Upper lobe of left lung (tissue), 6 donors: Measurements from ENCODE around the gene FLYWCH1. TPM values are rescaled to one million over a fixed set of nuclear protein-coding genes. Genes with fewer than 3 reads are reported as not detected.

ENCODE experiments used
- ATAC-seq, 2 donors: fragments of 200-7000 bp; cut with Tn5 transposase; one replicate each; pipeline ENCODE4 v1.9.1; 2022; ENCODE audit warnings: mild to moderate bottlenecking in 2 of 2, moderate library complexity in 2 of 2; ENCODE audit not compliant: low FRiP score in 2 of 2
- DNase-seq, 2 donors: peaks; one replicate each; pipeline ENCODE4 v3.0.0-alpha.2; 2019 to 2020
- H3K27ac ChIP-seq, 4 donors: fragments of 200-600 bp; sonication (generic); one replicate each; pipeline ENCODE4 v1.5.1; 2016 to 2019
- H3K27me3 ChIP-seq, 4 donors: fragments of 200-600 bp; sonication (generic); one replicate each; pipeline ENCODE4 v1.5.1; 2017 to 2019
- H3K36me3 ChIP-seq, 4 donors: fragments of 200-600 bp; sonication (generic); one replicate each; pipeline ENCODE4 v1.5.1; 2016 to 2019
- H3K4me1 ChIP-seq, 4 donors: fragments of 200-600 bp; sonication (generic); one replicate each; pipeline ENCODE4 v1.5.1; 2018 to 2019
- H3K4me3 ChIP-seq, 4 donors: fragments of 200-600 bp; sonication (generic); one replicate each; pipeline ENCODE4 v1.5.1; 2017 to 2019; ENCODE audit warnings: mild to moderate bottlenecking in 2 of 4, moderate library complexity in 1 of 4
- H3K9me3 ChIP-seq, 4 donors: fragments of 200-600 bp; sonication (generic); one replicate each; pipeline ENCODE4 v1.5.1; 2018 to 2019
- CTCF ChIP-seq, 6 experiments: fragments of 450-650 bp in 4 of 6; fragments of 200-600 bp in 2 of 6; sonication (generic) in 2 of 6; IDR thresholded peaks; one replicate each; pipeline ENCODE4 v1.5.1; 2016 to 2019; ENCODE audit warnings: antibody characterized with exemption in 6 of 6
- EP300 ChIP-seq, 4 donors: sonication (generic); formaldehyde crosslinking; IDR thresholded peaks; one replicate each; pipeline ENCODE4 v1.5.1; 2017; ENCODE audit warnings: antibody characterized with exemption in 4 of 4, control low read depth in 2 of 4
- POLR2A ChIP-seq, 4 donors: fragments of 450-650 bp; IDR thresholded peaks; one replicate each; pipeline ENCODE4 v1.5.1; 2016 to 2017; ENCODE audit warnings: antibody characterized with exemption in 4 of 4, mild to moderate bottlenecking in 2 of 4
- POLR2AphosphoS5 ChIP-seq, 2 donors: sonication (generic); formaldehyde crosslinking; IDR thresholded peaks; one replicate each; pipeline ENCODE4 v1.5.1; 2017; ENCODE audit warnings: antibody characterized with exemption in 2 of 2
- WGBS, 2 donors: methylation state at CpG; one replicate each; pipeline ENCODE4 v1.1.5; 2017 to 2018; 5-methylcytosine and 5-hydroxymethylcytosine counted together
- total RNA-seq, 6 donors: library from RNA; depleted of rRNA in 4 of 6; stranded (reverse); fragments of >200 nt in 4 of 6; gene quantifications; one replicate each; pipeline versions ENCODE4 v1.1.0 to v1.2.1, GENCODE V29; 2016 to 2021
- donor health status: DM: no; HTN: no; CAD: no; lungs with moderate emphysema.
- donor health status: DM: no; HTN: yes; CAD: no; lungs with severe emphysema.

Gene FLYWCH1
- total RNA-seq, 6 donors from 2014 or later: 19.3 to 162 (median 43.4) TPM

DNA sequence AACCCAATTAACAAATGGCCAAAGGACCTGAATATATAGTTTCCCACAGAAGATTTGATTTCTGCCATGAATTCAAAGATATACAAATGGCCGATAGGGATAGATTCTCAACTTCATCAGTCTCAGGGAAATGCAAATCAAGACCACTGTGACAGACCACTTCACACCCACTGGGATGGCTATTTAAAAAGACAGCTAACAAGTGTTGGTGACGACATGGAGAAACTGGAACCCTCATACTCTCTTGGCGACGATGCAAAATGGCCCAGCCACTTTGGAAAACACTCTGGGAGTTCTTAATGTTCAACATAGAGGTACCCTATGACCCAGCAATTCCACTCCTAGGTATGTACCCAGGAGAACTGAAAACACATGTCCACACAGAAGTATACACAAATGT lies 34.9 kb downstream of the FLYWCH1 start:
- TF ChIP-seq EP300 (IDR thresholded peaks at IDR 0.05): no peak
- no peak for TF ChIP-seq CTCF (IDR thresholded peaks at IDR 0.05)
- no peak for TF ChIP-seq POLR2AphosphoS5 (IDR thresholded peaks at IDR 0.05)
- TF ChIP-seq POLR2A (IDR thresholded peaks at IDR 0.05): no peak
- WGBS, 2 donors: 94 to 97% methylated on average over 4 of the region's 4 CpGs
- Histone ChIP-seq H3K27ac (no peak overlapping the region), H3K4me1 (no peaks in the 10 kb centered on the region), H3K27me3 (no peaks in the 10 kb centered on the region), H3K9me3 (no peaks in the 10 kb centered on the region), H3K4me3 (no peak overlapping the region), H3K36me3 (peaks cover 0 to 47% (median 16%) of the 10 kb centered on the region in 4 donors)
- ATAC-seq (no peak), DNase-seq (no peak)

DNA sequence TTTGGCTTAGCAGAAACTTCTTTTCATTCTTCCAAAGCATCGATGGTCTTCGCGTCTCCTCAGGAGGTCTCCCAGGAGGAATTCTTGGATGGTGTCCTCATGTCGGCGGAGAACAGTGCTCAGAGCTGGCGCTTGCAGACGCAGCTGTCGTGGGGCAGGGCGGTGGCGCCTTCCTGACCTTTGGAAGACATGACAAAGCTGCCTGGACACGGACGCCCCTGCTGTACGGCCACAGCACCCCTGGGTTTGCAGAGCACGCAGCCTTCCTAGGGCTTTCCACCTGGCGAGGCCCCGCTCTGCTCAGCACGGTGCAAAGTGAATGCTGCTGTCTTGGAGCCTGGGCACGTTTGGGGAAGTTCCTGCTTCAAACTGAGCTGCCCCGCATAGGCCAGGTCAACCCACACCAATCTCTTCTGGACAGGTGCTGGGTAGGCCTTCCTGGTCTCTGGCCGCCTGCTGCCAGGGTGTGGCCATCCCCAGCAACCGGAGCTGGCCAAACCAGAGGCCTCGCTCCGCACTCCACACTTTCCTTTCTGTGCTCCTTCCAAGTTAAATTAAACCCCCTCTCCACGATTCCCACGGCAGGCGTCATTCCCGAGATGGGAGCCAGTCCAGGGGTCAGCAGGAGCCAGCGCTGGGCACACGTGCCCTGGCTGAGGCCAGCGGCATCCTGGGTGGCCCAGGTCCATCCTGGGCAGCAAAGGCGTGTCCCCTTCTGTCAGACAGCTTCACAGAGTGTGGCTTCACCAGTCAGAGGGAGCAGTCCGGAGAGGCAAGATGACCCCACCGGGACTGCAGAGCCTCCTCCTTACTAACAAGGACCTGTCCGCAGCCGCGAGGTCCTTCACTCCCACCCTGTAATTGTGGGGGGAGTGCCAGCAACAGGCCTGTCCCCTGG lies 37.3 kb downstream of the FLYWCH1 start:
- H3K36me3 ChIP-seq: peaks cover 0 to 32% (median 13%) of the 10 kb centered on the region in 4 donors
- H3K9me3 ChIP-seq: no peaks in the 10 kb centered on the region
- no peak overlapping the region for H3K27ac ChIP-seq
- H3K4me1 ChIP-seq: no peaks in the 10 kb centered on the region
- peak; percentile 12 to 38 for ATAC-seq
- WGBS, 2 donors: 89 to 90% methylated on average over 25 to 36 of the region's 36 CpGs
- TF ChIP-seq CTCF (IDR thresholded peaks at IDR 0.05) (no peak), EP300 (IDR thresholded peaks at IDR 0.05) (no peak), POLR2A (IDR thresholded peaks at IDR 0.05) (no peak), POLR2AphosphoS5 (IDR thresholded peaks at IDR 0.05) (no peak)
- H3K4me3 ChIP-seq: no peak overlapping the region
- H3K27me3 ChIP-seq: no peaks in the 10 kb centered on the region
- peak in 1 of 2 donors; percentile 62 for DNase-seq

- WGBS, 2 donors: 86 to 91% methylated on average over 18 to 19 of the region's 19 CpGs
- H3K27ac ChIP-seq: no peak overlapping the region
- no peak for ATAC-seq
- peaks cover 0 to under 1% (median 0%) of the 10 kb centered on the region in 4 donors for H3K4me1 ChIP-seq
- H3K4me3 ChIP-seq: no peak overlapping the region
- H3K9me3 ChIP-seq: no peaks in the 10 kb centered on the region
- TF ChIP-seq EP300 (IDR thresholded peaks at IDR 0.05) (no peak), POLR2AphosphoS5 (IDR thresholded peaks at IDR 0.05) (no peak), CTCF (IDR thresholded peaks at IDR 0.05) (no peak), POLR2A (IDR thresholded peaks at IDR 0.05) (no peak)
- H3K36me3 ChIP-seq: peaks cover 0 to 32% (median 13%) of the 10 kb centered on the region in 4 donors
- DNase-seq: no peak
- peaks cover 0 to 3% (median 0%) of the 10 kb centered on the region in 4 donors for H3K27me3 ChIP-seq
Measured at GRCh38 chr16:2949705-2950352, 38.1 kb downstream of the FLYWCH1 start.

- Histone ChIP-seq H3K36me3 (peaks cover 0 to 32% (median 13%) of the 10 kb centered on the region in 4 donors), H3K9me3 (no peaks in the 10 kb centered on the region), H3K4me1 (peaks cover 0 to 6% (median 0%) of the 10 kb centered on the region in 4 donors), H3K4me3 (no peak overlapping the region), H3K27me3 (peaks cover 0 to 8% (median under 1%) of the 10 kb centered on the region in 4 donors), H3K27ac (no peak overlapping the region)
- 89 to 93% methylated on average over 11 to 13 of the region's 13 CpGs for WGBS, 2 donors
- DNase-seq (no peak), ATAC-seq (no peak)
- TF ChIP-seq CTCF (IDR thresholded peaks at IDR 0.05): no peak
- no peak for TF ChIP-seq POLR2A (IDR thresholded peaks at IDR 0.05)
- TF ChIP-seq POLR2AphosphoS5 (IDR thresholded peaks at IDR 0.05): no peak
- TF ChIP-seq EP300 (IDR thresholded peaks at IDR 0.05): no peak
Measured at GRCh38 chr16:2950353-2950724, 38.6 kb downstream of the FLYWCH1 start.
